HepG2 (cell line): Measurements from ENCODE around the gene EMP2. TPM values are rescaled to one million over a fixed set of nuclear protein-coding genes. Genes with fewer than 3 reads are reported as not detected.

ENCODE experiments used
- CENPX ChIP-seq: sonication (generic); formaldehyde crosslinking; IDR thresholded peaks from 2 replicates; pipeline ENCODE4 v1.9.0; 2021; ENCODE audit warnings: mild to moderate bottlenecking, missing genetic modification reagents, moderate library complexity
- FOXP4 ChIP-seq: sonication (generic); formaldehyde crosslinking; IDR thresholded peaks from 2 replicates; pipeline ENCODE4 v1.4.0; 2020; ENCODE audit warnings: missing genetic modification reagents
- HBP1 ChIP-seq: IDR thresholded peaks from 2 replicates; pipeline ENCODE4 v1.6.1; 2016; ENCODE audit warnings: low read depth, control low read depth
- MTA1 ChIP-seq: sonication (generic); formaldehyde crosslinking; IDR thresholded peaks from 2 replicates; pipeline ENCODE4 v1.4.0; 2020; ENCODE audit warnings: missing genetic modification reagents, mild to moderate bottlenecking, borderline replicate concordance
- SALL2 ChIP-seq: sonication (generic); formaldehyde crosslinking; IDR thresholded peaks from 2 replicates; pipeline ENCODE4 v1.8.1; 2023; ENCODE audit warnings: mild to moderate bottlenecking, missing genetic modification reagents, inconsistent platforms
- TBL1XR1 ChIP-seq: fragments of 150-350 bp; IDR thresholded peaks from 2 replicates; pipeline ENCODE4 v1.6.1; 2014; ENCODE audit warnings: borderline replicate concordance, low read length; ENCODE audit not compliant: partially characterized antibody
- TFDP2 ChIP-seq: sonication (generic); formaldehyde crosslinking; IDR thresholded peaks from 2 replicates; pipeline ENCODE4 v1.4.0; 2020; ENCODE audit warnings: missing genetic modification reagents
- ZNF101 ChIP-seq: sonication (generic); formaldehyde crosslinking; IDR thresholded peaks from 2 replicates; pipeline ENCODE4 v1.4.0; 2020; ENCODE audit warnings: mild to moderate bottlenecking, low read depth, missing genetic modification reagents, borderline replicate concordance
- ZNF121 ChIP-seq: sonication (generic); formaldehyde crosslinking; IDR thresholded peaks from 2 replicates; pipeline ENCODE4 v1.5.0; 2020; ENCODE audit warnings: mild to moderate bottlenecking, missing genetic modification reagents
- ZNF124 ChIP-seq: sonication (generic); formaldehyde crosslinking; IDR thresholded peaks from 2 replicates; pipeline ENCODE4 v1.4.0; 2020; ENCODE audit warnings: missing genetic modification reagents
- ZNF264 ChIP-seq: sonication (generic); formaldehyde crosslinking; IDR thresholded peaks from 2 replicates; pipeline ENCODE4 v1.4.0; 2020; ENCODE audit warnings: missing genetic modification reagents
- ZNF280B ChIP-seq: sonication (generic); formaldehyde crosslinking; IDR thresholded peaks from 2 replicates; pipeline ENCODE4 v1.5.0; 2020; ENCODE audit warnings: missing genetic modification reagents, mild to moderate bottlenecking, borderline replicate concordance
- ZNF318 ChIP-seq: sonication (generic); formaldehyde crosslinking; IDR thresholded peaks from 2 replicates; pipeline ENCODE4 v1.4.0; 2020; ENCODE audit warnings: mild to moderate bottlenecking, missing genetic modification reagents
- ZNF788 ChIP-seq: sonication (generic); formaldehyde crosslinking; IDR thresholded peaks from 2 replicates; pipeline ENCODE4 v1.5.0; 2020; ENCODE audit warnings: mild to moderate bottlenecking, missing genetic modification reagents, borderline replicate concordance
- polyA plus RNA-seq, 8 experiments: library from polyadenylated mRNA; depleted of rRNA in 3 of 8; stranded (reverse) in 7 of 8; unstranded in 1 of 8; fragments of >200 nt; fragmentation: Illumina TruSeq in 4 of 8; extraction: Trizol in 4 of 8; gene quantifications; 2 replicates each; pipeline versions ENCODE4 v1.2.1 to v1.2.3, GENCODE V29; 2011 to 2016; ENCODE audit warnings: low read depth in 4 of 8, missing spikeins in 1 of 8, mixed read lengths in 1 of 8; ENCODE audit not compliant: insufficient read depth in 1 of 8
- total RNA-seq, 5 experiments: library from RNA; depleted of rRNA; stranded (reverse); fragments of >200 nt; fragmentation: Illumina TruSeq; extraction: Trizol; gene quantifications; 2 replicates each; pipeline ENCODE4 v1.2.3, GENCODE V29; 2016; ENCODE audit warnings: low read depth in 1 of 5

The EMP2 gene
- total and polyA plus RNA-seq, 2 of the 13 experiments (the other 11 are each of a cell fraction or from before 2014, with no cell fraction given) = 24.6 to 91.2 TPM

GRCh38 chr16:10509534-10510025, 70.8 kb downstream of the EMP2 start (continued):
- TF ChIP-seq MTA1 (no peak), ZNF124 (CRISPR knock-in tag) (no peak), ZNF280B (CRISPR knock-in tag) (no peak), ZNF318 (CRISPR knock-in tag) (0 out of 2 replicates have a peak, but pooled peaks have one; percentile 56), ZNF788 (peak; percentile 71; the same call in 1 of the 2 replicates), SALL2 (CRISPR knock-in tag) (no peak), ZNF121 (CRISPR knock-in tag) (no peak), CENPX (no peak), HBP1 (CRISPR knock-in tag) (0 out of 2 replicates have a peak, but pooled peaks have one; percentile 16), FOXP4 (CRISPR knock-in tag) (no peak), ZNF264 (CRISPR knock-in tag) (no peak), TFDP2 (CRISPR knock-in tag) (0 out of 2 replicates have a peak, but pooled peaks have one; percentile 16), TBL1XR1 (no peak), ZNF101 (CRISPR knock-in tag) (no peak)
